ENCODE measurements around the gene CCDC27.

The CCDC27 gene

DNA sequence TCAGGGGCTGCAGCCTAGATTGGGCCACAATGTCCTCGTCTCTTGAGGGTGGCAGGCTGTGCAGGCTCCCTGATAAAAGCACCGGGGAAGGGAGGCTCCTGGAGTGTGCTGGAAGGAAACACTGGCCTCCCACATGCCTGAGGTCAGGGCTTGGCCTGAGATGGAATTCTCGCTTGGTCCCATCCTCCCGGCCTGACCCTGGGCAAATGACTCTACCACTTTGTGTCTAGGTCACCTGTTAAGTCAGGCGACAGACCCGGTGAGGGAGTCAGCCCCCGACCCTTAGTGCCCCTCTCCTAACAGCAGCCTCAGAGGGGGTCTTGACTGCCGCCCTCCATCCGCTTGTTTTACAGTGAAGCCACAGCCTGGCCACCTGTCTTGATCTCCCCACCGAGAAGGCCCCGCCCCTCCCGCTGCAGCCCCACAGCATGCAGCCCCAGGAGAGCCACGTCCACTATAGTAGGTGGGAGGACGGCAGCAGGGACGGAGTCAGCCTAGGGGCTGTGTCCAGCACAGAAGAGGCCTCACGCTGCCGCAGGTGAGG is 22.8 kb downstream of the CCDC27 start:
- no peak for DNase-seq (ENCODE audit: low read depth in 2 of 2)

DNA sequence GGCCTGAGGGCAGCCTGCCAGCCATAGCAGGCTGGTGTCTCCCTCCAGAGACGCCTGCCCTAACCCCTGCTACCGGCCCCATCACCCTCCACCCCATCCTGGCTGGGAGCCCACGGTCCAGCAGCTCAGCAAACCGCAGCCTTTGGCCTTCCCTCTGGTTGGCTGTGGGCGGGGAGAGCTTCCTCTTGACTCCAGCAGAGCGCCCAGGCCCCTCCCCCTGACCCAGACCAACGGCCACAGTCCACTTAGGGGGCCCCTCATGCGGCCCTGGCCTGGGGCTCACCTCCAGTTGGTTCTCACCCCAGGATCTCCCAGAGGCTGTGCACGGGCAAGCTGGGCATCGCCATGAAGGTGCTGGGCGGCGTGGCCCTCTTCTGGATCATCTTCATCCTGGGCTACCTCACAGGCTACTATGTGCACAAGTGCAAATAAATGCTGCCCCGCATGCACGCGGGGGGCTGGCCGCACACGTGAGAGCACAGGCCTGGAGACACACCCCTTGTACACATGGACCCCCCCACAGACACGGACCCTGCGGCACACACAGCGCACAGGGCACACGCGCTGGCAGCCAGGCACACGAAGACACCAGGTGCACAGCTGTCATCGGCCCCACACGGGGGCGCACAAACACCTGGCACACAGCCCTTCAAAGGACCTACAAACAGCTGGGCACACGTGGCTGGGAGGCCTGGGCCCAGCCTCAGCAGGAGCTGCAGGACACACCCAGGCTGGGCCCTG is 23.4 kb downstream of the CCDC27 start:
- DNase-seq (ENCODE audit: low read depth in 2 of 2): peak in 1 of 2 donors; percentile 31

DNA sequence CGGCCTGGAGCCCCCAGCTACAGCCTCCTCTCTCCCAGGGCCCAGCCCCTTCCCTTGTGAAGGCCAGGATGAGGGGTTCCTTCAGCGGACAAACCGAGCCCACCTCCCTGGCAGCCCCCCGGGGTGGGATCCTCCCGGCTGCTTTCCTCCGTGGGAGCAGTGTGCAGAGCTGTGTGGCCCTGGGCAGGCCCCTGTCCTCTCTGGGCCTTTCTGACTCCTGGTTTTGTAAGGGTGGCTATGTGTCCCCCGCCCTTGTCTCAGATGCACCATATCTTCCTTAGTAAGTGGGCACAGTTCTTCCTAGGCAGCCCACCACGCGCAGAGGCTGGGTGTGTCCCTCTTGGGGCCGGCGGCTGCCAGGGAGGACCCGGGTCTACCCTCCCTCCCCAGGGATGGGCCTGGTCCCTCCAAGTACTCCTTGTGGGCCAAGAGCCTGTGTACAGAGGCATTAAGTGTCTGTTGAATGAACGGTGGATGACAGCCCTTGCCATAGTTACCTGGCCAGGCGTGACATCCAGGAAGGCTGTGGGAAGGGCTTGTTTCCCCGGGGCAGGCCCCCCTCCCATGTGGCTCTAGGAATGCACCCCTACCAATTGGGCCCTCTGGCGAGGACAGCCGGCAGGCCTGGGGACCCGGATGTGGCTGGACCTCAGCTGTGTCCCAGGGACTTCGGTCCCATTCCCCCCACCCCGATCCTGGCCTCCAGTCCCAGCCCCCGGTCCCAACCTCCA is 24.1 kb downstream of the CCDC27 start:
- no peak for DNase-seq (ENCODE audit: low read depth in 2 of 2)

DNA sequence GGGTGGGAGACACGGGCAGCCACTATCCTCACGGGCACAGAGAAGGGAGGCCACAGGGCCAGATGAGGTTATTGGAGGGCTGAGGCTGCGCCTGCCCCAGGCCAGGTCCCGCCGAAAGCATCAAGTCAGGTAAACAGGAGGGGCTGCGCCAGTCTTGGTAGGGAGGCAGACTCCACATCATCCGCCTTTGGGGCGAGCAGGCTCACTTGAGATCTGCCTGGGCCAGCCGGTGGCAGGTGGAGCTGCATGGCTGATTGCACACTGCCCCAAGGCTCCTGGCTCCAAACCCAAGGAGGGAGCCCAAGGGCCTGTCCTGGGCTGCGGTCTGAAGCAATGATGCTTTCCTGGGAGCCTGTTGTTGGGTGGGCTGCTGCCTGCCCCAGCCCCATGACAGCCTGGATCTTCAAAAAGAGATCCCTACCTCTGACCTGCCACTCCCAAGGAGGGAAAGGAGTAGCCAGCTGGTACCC is 24.9 kb downstream of the CCDC27 start:
- DNase-seq (ENCODE audit: low read depth in 2 of 2): no peak

DNA sequence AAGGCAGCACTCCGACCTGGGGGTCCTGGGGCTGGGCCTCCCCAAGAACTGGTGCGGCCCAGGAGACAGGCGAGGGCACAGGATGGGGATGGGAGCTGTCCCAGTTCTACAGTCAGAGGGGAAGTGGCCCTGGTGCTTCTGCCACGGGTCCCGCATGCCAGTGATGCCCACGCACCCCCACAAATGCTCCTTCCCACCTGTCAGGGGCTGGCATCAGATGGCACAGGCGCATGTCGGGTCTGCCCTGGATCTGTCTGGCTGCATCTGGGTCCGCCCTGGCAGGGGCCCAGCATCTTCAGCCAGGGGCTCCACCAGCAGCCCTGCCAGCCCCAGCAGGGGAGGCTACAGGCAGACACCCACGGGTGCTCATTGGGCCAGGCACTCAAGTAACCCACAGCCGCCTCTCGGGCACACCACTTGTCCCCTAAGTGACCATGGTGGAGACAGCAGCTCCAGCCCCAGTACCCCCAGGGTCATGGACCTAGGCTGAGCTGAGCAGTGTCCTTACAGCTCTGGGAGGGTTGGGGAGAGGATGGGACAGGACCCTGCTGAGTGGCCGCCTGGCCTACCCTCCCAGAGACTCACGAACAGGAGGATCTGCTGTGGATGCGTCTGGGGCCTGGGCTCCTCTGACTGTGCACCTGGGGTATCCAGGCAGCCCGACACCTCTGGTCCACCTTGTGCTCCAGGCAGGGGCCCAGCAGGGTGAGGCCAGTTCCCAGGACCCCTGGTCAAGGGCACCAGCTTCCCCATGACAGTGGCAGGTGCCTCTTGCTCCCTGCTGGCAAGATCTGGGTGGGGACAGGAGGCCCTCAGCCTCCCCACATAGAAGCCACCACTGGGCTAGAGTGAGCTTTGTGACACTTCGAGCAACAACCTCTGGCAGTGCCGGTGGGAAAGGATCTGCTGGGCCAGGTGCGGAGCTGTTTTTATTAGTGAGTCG is 25.7 kb downstream of the CCDC27 start:
- no peak for DNase-seq (ENCODE audit: low read depth in 2 of 2)

DNA sequence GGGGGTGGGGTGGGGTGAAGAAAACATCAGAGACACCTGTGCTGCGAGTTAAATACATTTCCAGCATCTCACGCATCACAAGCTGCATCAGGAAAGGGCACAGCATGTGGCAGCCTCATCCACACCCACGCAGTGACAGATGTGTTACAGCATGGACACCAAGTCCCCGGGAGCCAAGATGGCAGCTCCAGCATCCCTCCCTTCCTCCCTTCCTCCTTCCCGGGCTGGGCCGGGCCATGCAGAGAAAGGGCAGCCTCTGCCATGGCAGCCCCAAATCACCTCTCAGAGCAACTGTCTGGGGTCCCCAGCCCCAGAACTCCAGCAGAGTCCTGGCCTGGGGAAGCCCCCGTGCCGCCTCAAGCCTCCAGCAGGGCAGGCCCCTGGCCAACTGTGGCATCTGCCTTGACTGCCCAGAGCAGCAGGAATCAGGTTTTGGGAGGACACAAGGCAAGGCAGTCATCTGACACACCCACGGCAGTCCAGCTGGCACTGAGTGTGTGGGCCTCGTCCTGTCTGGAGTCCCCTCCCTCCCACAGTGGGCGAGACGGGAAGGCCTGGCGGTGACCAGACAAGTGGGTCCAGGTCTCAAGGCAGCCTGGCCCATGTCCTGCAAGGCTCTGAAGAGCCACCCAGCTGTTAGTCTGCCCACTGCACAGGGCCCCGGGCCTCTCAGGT is 26.5 kb downstream of the CCDC27 start:
- DNase-seq (ENCODE audit: low read depth in 2 of 2): no peak

DNA sequence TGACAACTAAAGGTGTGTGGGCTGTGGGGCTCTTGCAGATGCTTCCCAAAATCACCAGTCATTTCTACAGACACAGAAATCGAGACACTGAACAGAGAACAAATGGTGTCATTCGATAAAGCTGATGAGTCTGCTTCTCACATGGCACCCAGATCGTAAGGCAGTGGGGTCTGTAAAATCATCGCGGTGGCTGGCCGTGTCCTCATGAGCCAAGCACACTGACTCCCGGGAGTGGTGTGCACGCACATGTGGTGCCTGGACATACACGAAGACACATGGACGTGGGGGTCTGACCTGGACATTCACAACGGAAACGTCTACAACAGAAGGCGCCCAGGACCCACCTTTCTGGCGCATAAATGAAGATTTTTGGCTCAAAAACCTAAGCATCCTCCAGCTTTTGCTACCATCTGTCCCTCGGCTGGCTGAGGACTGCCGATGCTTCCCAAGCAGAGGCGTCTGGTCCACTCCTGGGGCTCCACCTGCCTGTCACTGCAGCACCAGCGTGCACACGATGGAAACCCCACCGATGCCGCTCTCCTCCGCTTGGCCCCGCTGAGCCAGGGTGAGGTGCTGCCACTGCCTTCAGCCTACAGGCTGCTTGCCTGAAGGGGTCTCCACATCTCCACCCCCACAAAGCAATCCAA is 27.1 kb downstream of the CCDC27 start:
- no peak for DNase-seq (ENCODE audit: low read depth in 2 of 2)

DNA sequence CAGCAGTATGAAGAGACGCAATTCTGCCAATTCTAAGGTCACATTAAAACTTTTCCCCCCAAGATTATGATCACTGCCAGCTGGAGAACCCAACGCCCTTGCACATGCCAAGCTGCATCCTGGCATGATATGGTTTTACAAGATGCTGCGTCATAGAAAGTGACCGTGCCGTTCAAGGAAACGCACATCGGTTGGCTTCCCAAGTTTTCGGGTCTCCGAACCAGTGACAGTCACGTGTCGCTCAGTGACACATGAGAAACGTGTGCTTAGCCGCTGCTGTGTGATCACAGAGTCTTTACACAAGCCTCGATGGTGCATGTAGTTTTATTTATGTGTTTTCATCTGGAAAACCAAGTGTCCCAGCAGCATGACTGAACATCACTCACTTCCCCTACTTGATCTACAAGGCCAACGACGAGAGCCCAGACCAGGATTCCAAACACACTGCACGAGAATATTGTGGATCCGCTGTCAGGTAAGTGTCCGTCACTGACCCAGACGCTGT is 27.7 kb downstream of the CCDC27 start:
- no peak for DNase-seq (ENCODE audit: low read depth in 2 of 2)

DNA sequence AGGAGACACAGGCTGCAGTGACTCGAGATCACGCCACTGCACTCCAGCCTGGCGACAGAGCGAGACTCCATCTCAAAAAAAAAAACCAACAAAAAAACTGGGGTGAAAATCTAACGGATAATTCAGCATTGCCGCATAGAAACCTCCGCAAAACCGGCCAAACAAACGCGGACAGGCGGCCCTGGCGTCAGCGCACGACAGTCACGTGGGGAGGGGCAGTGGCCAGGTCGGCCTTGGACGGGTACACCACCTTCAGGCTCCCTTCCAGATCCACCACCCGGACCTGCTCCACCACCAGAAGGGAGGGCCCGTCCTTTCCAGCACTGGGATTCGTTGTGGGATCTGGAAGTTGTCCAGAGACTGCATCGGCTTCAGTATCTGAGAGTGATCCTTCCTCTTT is 28.7 kb downstream of the CCDC27 start:
- DNase-seq (ENCODE audit: low read depth in 2 of 2): no peak

DNA sequence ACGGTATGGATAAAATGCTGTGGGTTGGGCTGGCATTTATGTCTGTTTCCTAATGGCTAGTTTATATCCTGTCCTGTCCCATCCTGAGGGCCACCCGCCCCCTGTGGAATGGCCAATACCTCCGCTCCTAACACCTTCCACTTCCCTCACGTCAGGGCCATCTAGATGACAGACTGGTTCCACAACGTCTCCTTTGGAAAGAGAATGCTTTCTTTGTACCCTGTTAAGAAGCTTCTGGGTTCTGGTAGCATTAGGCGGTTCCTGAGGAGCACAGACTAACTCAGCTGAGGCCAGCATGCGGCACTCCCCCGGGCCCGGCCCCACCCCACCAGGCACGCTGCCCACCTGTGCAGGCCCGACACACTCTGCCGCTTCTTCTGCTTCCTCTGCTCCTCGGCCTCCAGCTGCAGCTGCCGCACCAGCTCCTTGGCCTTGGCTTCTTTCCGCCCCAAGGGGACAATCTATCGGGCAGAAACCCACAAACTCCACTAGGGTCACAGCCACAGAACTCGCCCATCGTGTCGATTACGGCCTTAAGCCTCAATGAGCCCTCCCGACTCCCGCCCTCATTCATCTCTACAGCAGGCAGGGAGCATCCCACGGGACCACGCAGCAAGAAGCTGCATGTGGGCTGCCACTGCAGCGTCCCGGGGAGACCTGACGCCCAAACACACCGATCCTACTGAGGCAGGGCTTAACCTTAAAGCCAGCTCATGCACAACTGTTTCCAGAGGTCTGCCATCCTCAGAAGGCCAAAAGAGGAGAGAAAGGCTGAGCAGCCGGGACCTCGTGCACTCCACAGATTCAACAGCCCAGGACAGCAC is 31.6 kb downstream of the CCDC27 start:
- DNase-seq (ENCODE audit: low read depth in 2 of 2): no peak

DNA sequence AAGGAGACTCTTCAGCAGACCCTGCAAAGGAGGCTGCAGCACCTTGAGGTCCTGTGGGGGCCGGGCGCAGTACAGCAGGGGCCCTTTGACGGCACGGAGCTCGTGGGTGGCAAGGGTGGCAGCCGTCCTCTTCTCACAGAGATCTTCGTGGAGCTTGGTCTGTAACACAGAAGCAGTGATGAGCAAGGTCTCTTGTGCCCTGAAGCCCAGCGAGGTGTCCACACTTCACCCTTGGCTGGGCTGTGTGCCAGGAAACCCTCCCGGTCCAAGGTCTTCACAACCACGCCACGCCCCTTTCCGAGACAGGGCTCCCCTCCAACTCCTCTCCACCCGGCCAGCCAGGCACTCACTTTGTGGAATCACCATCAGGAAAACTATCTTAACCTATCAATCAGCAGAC is 32.8 kb downstream of the CCDC27 start:
- no peak for DNase-seq (ENCODE audit: low read depth in 2 of 2)

DNA sequence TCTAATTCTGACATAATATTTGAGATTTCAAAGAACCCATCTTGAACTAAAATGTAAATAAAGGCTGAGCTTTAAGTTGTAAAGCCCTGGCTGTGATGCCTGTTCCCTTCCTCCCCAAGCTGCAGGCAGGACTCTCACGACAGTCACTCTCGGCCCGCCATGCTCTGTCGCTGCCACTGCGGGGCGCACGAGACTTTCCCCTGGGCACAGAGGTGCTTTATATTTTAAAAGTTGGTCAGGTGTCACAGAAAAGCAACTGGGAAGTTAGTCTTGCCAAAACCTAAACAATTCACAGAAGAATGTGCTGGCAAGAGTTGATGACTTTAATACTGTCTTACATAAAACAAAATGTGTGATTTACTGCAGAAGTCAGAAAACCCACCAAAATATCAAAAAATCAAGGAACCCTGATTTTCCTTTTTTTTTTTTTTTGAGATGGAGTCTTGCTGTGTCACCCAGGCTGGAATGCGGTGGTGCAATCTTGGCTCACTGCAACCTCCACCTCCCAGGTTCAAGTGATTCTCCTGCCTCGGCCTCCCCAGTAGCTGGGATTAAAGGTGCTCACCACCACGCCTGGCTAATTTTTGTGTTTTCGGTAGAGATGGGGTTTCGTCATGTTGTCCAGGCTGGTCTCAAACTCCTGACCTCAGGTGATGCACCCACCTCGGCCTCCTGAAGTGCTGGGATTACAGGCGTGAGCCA is 33.4 kb downstream of the CCDC27 start:
- DNase-seq (ENCODE audit: low read depth in 2 of 2): no peak

DNA sequence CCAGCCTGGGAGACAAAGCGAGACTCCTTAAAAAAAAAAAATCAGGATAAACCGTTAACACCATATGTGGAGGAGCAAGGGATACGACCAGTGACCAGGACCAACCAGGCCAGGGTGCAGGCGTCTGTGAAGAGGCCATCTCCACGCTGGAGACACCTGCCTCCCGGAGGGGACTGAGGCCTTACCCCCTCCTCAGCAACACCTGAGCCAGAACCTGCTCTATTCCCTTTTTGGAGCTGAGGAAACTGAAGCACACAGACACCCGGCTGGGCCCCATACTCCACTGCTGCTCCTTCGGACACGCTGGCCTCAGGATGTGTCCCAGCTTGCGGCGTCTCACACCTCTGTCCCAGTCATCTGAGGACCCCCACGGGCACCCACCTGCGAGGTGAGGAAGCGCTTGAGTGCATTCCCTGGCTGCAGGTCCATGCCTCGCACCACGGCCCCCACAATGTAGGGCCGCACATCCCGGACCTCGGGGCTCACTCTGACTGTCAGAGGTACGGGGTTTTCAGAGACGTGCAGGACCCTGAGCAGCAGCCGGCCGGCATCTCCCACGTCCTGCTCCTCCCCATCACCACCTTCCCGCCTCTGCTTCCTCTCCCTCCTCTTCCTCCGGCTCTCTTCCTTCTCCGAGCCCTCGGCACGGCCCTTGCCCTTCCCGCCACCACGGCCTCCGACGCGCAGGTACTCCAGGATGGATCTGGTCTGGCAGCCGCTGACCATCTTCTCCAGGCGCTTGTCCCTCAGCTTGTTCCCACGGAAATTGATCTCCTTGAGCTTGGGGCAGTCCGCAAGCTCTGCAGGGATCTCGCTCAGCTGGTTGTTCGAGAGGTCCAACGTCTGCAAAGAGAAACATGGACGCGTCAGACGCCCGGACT is 34.5 kb downstream of the CCDC27 start:
- DNase-seq (ENCODE audit: low read depth in 2 of 2): no peak

DNA sequence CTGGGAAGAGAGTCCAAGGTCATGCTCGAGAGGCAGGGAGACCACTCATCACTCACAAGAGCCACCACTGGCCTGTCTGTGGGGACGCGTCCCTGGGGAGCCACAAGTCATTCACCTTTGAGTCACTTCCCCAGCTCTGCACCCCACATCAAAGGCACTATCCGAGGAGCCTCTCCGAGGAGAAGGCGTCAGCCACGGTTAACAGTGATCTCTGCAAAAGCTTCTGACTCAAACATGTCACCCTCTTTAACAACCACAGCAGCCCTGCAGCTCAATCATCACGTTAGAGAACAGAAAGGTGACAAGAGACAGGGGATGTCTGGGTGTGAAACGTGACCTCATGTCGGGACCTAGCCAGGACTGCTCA is 35.1 kb downstream of the CCDC27 start:
- DNase-seq (ENCODE audit: low read depth in 2 of 2): no peak

DNA sequence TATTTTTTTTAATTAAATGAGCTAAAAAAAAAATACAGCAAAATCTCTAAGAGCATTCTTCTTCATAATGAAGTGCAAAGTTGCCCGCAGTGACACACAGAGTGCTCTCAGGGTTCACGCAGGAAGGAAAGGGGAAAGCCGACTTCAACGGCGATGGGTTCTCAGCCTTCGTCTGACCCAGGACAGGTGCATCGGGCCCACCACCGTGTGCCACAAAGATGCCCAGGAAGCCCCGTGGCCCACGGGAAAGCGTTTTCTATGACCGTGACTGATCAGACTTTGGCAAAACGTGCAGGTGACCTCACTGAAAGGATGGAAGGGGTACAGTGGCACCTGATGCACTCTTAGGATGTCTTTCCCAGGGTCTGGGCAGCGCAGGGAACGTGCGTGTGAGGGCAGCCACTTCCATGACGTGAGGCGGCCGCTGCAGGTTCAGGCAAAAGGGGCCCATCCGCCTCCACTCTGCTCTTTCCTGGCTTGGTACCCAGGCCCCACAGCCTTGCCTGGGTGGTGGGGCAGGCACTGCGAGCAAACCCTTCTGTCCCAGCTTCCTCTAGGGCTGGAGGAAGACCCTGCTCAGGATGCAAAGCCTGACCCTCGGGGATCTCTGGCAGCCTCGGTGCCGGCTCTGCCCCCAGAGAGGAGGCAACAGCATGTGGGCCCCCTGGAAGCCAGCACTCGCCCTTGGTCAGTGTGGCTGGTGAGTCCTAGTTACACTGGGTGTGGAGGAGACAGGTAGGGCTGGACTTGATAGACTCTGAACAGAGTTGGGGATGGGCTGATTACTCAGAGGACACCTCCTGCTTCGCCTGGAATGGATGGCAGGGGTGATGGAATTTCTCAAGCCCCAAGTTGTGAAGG is 35.7 kb downstream of the CCDC27 start:
- no peak for DNase-seq (ENCODE audit: low read depth in 2 of 2)

DNA sequence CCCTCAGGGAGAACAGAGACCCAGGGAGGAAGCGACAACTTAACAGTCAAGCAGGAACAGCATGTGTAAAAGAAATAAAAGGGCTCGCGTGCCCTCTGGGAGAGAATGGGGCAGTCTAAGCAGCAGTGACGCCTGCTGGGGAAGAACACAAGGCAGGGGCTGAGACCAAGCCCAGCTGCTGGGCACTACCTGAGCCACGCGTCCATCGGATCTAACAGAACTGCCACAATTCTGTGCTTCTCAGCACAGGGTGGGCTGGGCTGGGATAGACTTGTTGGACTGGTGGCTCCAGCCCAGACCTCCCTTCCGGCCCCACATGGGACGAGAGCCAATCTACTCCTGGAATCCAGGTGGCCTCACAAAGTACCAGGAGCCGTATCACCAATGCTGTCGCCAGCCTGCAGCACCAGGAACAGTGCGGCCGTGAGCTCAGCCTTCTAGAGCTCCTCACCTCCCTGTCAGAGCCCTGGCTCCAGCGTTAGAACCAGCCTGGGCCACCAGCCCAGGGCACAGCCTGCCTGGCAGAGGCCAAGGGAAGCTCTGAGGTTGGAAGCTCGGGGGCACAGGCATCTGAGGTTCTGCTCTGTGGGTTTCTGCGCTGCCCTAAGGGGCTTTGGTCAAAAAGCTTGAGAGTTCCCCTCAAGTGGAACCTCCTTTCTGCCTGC is 36.6 kb downstream of the CCDC27 start:
- DNase-seq (ENCODE audit: low read depth in 2 of 2): no peak

All from stimulated activated CD4-positive, alpha-beta T cell treated with anti-CD3 and anti-CD28 coated beads, Interleukin-1b, Interleukin-23, amount 100 ng/mL, for 1 hour (primary cell).